Measurements from ENCODE around the gene ST8SIA6. TPM values are rescaled to one million over a fixed set of nuclear protein-coding genes. Genes with fewer than 3 reads are reported as not detected.

The ST8SIA6 gene
- total RNA-seq, 1 donor from 2014 or later: 0.23 TPM

DNA sequence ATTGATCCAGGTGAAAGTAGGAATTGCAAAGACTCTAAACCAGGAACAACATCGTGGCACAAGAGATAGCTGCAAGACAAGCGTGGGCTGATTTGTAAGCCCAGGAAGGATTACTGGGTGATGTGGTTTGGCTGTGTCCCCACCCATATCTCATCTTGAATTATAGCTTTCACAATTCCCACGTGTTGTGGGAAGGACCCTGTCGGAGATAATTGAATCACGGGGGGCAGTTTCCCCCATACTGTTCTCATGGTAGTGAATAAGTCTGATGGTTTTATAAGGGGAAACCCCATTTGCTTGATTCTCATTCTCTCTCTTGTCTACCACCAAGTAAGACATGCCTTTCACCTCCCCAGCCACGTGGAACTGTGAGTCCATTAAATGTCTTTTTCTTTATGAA, 59.5 kb downstream of the ST8SIA6 start:
- TF ChIP-seq, protein P1, sequence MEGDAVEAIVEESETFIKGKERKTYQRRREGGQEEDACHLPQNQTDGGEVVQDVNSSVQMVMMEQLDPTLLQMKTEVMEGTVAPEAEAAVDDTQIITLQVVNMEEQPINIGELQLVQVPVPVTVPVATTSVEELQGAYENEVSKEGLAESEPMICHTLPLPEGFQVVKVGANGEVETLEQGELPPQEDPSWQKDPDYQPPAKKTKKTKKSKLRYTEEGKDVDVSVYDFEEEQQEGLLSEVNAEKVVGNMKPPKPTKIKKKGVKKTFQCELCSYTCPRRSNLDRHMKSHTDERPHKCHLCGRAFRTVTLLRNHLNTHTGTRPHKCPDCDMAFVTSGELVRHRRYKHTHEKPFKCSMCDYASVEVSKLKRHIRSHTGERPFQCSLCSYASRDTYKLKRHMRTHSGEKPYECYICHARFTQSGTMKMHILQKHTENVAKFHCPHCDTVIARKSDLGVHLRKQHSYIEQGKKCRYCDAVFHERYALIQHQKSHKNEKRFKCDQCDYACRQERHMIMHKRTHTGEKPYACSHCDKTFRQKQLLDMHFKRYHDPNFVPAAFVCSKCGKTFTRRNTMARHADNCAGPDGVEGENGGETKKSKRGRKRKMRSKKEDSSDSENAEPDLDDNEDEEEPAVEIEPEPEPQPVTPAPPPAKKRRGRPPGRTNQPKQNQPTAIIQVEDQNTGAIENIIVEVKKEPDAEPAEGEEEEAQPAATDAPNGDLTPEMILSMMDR (conservative IDR thresholded peaks at IDR 0.05; ENCODE audit: low read depth, low read length): no peak
- no peak overlapping the region for H3K4me3 ChIP-seq (ENCODE audit: low read depth, low read length)
- no peak for DNase-seq (ENCODE audit: low read depth)

DNA sequence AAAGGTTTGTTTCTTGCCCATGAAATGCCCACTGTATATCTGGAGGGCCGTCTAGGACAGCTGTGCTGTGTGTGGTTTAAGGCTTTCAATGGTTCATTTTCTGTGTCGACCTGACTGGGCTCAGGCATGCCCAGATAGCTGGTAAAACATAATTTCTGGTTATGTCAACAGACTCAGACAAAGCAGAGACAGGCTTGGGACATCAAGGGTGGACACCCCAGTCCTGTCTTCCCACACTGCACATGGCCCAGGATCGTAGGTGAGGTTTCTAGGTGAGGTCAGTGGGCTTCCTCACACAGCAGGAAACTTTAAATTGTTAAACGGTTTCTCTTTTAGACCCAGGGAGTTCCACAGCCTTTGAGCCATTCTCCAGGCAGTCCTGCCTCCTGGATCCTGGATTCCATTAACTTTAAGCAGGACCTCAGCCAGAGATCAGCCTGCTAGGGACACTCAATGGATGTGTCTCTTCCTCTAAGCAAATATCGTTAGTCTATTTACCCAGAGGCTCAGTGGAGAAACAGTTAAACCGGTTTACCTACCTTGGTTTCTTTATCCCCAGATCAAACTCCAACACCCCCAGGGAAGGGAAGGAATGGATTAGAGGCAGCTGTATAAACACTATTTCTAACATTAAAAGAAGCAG, 66.4 kb downstream of the ST8SIA6 start:
- no peak overlapping the region for H3K4me3 ChIP-seq (ENCODE audit: low read depth, low read length)
- TF ChIP-seq, protein P1 (conservative IDR thresholded peaks at IDR 0.05; ENCODE audit: low read depth, low read length): no peak
- DNase-seq (ENCODE audit: low read depth): no peak

DNA sequence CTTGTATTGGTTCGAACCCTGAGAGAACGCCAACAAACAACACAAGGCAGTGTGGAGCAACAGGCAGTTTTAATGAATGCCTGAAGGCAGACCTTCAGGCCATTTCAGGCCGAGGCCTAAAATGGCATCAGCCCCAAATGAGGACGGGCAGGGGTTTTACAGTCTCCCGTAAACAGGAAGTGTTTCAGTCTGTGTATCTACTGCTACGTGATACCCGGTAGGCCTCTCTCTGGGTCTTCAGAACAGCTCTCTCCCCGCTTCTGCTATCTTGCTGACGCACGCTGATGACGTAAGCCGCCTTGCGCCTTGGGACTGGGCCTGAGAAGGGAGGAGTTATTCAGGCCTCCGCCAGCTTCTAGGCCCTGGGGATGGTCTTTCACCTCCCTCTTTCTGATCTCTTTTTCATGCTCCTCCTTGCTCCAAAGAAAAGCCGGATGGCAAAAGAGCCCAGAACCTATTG, 67.7 kb downstream of the ST8SIA6 start:
- TF ChIP-seq, protein P1 (conservative IDR thresholded peaks at IDR 0.05; ENCODE audit: low read depth, low read length): no peak
- no peak for DNase-seq (ENCODE audit: low read depth)
- H3K4me3 ChIP-seq (ENCODE audit: low read depth, low read length): no peak overlapping the region

DNA sequence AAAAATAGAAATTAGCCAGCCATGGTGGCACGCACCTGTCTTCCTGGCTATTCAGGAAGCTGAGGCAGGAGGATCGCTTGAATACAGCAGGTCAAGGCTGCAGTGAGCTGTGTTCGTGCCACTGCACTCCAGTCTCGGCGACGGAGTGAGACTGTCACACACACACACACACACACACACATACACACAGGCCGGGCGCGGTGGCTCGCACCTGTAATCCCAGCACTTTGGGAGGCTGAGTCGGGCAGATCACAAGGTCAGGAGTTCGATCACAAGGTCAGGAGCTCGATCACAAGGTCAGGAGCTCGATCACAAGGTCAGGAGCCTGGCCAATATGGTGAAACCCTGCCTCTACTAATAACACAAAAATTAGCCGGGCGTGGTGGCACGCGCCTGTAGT, 68.4 kb downstream of the ST8SIA6 start:
- no peak for DNase-seq (ENCODE audit: low read depth)
- H3K4me3 ChIP-seq (ENCODE audit: low read depth, low read length): no peak overlapping the region
- TF ChIP-seq, protein P1 (conservative IDR thresholded peaks at IDR 0.05; ENCODE audit: low read depth, low read length): no peak

DNA sequence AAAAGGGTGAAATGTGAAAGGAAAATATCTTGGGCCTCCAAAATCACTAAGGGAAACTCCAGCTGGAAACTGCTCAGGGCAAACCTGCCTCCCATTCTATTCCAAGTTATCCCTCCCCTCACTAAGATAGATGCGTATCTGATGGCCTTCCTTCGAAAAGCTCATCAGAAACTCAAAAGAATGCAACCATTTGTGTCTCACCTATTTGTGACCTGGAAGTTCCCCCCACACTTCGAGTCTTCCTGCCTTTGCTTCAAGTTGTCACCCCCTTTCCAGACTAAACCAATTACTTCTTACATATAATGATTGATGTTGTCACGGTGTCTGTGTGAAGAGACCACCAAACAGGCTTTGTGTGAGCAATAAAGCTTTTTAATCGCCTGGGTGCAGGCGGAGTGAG, 69.3 kb downstream of the ST8SIA6 start:
- TF ChIP-seq, protein P1 (conservative IDR thresholded peaks at IDR 0.05; ENCODE audit: low read depth, low read length): no peak
- H3K4me3 ChIP-seq (ENCODE audit: low read depth, low read length): no peak overlapping the region
- no peak for DNase-seq (ENCODE audit: low read depth)

DNA sequence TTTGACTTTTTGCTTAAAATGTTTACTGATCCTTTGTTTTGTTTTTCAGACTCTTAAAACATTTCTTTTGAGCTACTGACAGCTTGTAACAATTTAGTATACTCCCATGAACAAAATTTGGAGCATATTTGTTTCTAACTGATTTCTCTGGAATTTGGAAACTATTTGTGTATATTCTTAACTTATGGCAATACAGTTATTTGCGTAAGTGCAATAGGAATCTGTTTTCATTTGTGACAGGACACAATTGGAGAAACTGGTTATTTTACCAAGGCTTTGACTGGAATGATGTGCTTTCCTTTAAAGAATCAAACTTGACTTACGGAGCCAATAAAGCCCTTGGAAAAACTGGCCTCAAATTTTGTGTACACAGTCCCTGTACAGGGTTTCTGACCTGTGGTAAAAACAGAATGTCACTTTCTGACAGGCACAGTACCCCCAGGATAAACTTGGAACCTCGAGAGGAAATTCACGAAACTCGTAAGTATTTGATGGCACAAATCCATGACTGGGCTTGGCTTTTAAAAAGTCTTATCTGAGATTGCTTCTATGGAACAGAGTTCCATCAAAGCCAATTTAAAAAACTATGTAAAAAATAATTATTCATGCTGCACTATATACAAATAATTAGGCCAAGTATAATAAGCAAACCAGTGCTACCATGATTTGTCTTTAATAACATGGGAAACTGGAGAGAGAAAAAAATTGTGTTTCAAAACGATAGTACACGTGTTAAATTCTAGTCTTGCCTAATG, 70.4 kb downstream of the ST8SIA6 start:
- no peak for DNase-seq (ENCODE audit: low read depth)
- TF ChIP-seq, protein P1 (conservative IDR thresholded peaks at IDR 0.05; ENCODE audit: low read depth, low read length): no peak
- no peak overlapping the region for H3K4me3 ChIP-seq (ENCODE audit: low read depth, low read length)

Measured in epithelial cell of proximal tubule (primary cell).